GM18520 (cell line): ENCODE results near the gene SLC38A10.

Source experiments
- ATAC-seq: cut with Tn5 transposase; IDR thresholded peaks from one replicate; pipeline ENCODE4 v1.9.1; 2021; ENCODE audit not compliant: unreplicated experiment

SLC38A10 gene

GRCh38 chr17:81210868-81211267 is 84.2 kb downstream of the SLC38A10 start:
- ATAC-seq: no peak

GRCh38 chr17:81210466-81210865 is 84.6 kb downstream of the SLC38A10 start:
- no peak for ATAC-seq

- ATAC-seq: no peak
Measured at GRCh38 chr17:81209141-81209540, 86.0 kb downstream of the SLC38A10 start.

- no peak for ATAC-seq
Measured at GRCh38 chr17:81208651-81209050, 86.5 kb downstream of the SLC38A10 start.

- no peak for ATAC-seq
Measured at GRCh38 chr17:81207610-81208581, 87.2 kb downstream of the SLC38A10 start.

GRCh38 chr17:81206657-81207056 is 88.5 kb downstream of the SLC38A10 start:
- no peak for ATAC-seq

- ATAC-seq: no peak
Measured at GRCh38 chr17:81206166-81206565, 88.9 kb downstream of the SLC38A10 start.

GRCh38 chr17:81204578-81204977 is 90.5 kb downstream of the SLC38A10 start:
- no peak for ATAC-seq

- ATAC-seq: no peak
Measured at GRCh38 chr17:81203136-81203535, 92.0 kb downstream of the SLC38A10 start.

- no peak for ATAC-seq
Measured at GRCh38 chr17:81202318-81202717, 92.8 kb downstream of the SLC38A10 start.

GRCh38 chr17:81200695-81201580 is 94.2 kb downstream of the SLC38A10 start:
- ATAC-seq: no peak

GRCh38 chr17:81200201-81200600 is 94.9 kb downstream of the SLC38A10 start:
- no peak for ATAC-seq

GRCh38 chr17:81199482-81199830 is 95.7 kb downstream of the SLC38A10 start:
- no peak for ATAC-seq

- ATAC-seq: no peak
Measured at GRCh38 chr17:81198826-81199481, 96.2 kb downstream of the SLC38A10 start.

GRCh38 chr17:81197831-81198490 is 97.1 kb downstream of the SLC38A10 start:
- ATAC-seq: no peak

- no peak for ATAC-seq
Measured at GRCh38 chr17:81197409-81197795, 97.7 kb downstream of the SLC38A10 start.

- no peak for ATAC-seq
Measured at GRCh38 chr17:81196505-81197408, 98.3 kb downstream of the SLC38A10 start.

GRCh38 chr17:81195941-81196495 is 99.1 kb downstream of the SLC38A10 start:
- ATAC-seq: no peak
